Neural progenitor cell (in vitro differentiated cells): ENCODE measurements around the gene PARD6A. TPM values are rescaled to one million over a fixed set of nuclear protein-coding genes. Genes with fewer than 3 reads are reported as not detected.

Source experiments
- DNase-seq: peaks from one replicate; pipeline ENCODE4 v3.0.0-alpha.2; 2016; ENCODE audit warnings: low spot score
- H2AFZ ChIP-seq: fragments of 200-600 bp; sonication (generic); replicated peaks from 2 replicates; pipeline ENCODE4 v1.6.1; 2016; ENCODE audit warnings: antibody characterized with exemption
- H3F3A ChIP-seq: fragments of 200-600 bp; sonication (generic); 2 replicates; pipeline ENCODE4 v1.6.1; 2016; ENCODE audit warnings: antibody characterized with exemption, low read depth
- H3K27ac ChIP-seq: fragments of 200-600 bp; sonication (generic); 2 replicates; pipeline ENCODE4 v1.5.1; 2016; ENCODE audit warnings: mild to moderate bottlenecking
- H3K27me3 ChIP-seq: fragments of 200-600 bp; sonication (generic); 2 replicates; pipeline ENCODE4 v1.6.1; 2016; ENCODE audit warnings: mild to moderate bottlenecking, moderate library complexity
- H3K36me3 ChIP-seq: fragments of 200-600 bp; sonication (generic); 2 replicates; pipeline ENCODE4 v1.5.1; 2016
- H3K4me1 ChIP-seq: fragments of 200-600 bp; sonication (generic); 2 replicates; pipeline ENCODE4 v1.6.1; 2016; ENCODE audit warnings: mixed run types
- H3K4me2 ChIP-seq: fragments of 200-600 bp; sonication (generic); 2 replicates; pipeline ENCODE4 v1.6.1; 2016
- H3K4me3 ChIP-seq: fragments of 200-600 bp; sonication (generic); 2 replicates; pipeline ENCODE4 v1.5.1; 2016
- H3K79me2 ChIP-seq: fragments of 200-600 bp; sonication (generic); 2 replicates; pipeline ENCODE4 v1.6.1; 2016; ENCODE audit warnings: low read depth
- H3K9ac ChIP-seq: fragments of 200-600 bp; sonication (generic); 2 replicates; pipeline ENCODE4 v1.6.1; 2016
- H3K9me3 ChIP-seq: fragments of 200-600 bp; sonication (generic); 2 replicates; pipeline ENCODE4 v1.5.1; 2016; ENCODE audit warnings: low read depth
- H4K20me1 ChIP-seq: fragments of 200-600 bp; sonication (generic); 2 replicates; pipeline ENCODE4 v1.6.1; 2016; ENCODE audit warnings: low read depth
- H3K27ac Mint-ChIP-seq: 3 replicates; pipeline ENCODE4 v1.8.0; 2021; ENCODE audit warnings: mixed read lengths
- H3K27me3 Mint-ChIP-seq: 2 replicates; pipeline ENCODE4 v1.8.0; 2022; ENCODE audit warnings: low read depth, mild to moderate bottlenecking, inconsistent platforms, moderate library complexity, mixed read lengths; ENCODE audit not compliant: insufficient read depth
- H3K36me3 Mint-ChIP-seq: 3 replicates; pipeline ENCODE4 v1.8.0; 2021; ENCODE audit warnings: mixed read lengths
- H3K4me1 Mint-ChIP-seq: 3 replicates; pipeline ENCODE4 v1.8.0; 2021; ENCODE audit warnings: mixed read lengths
- H3K4me3 Mint-ChIP-seq: 3 replicates; pipeline ENCODE4 v1.8.0; 2021; ENCODE audit warnings: mild to moderate bottlenecking, moderate library complexity, mixed read lengths
- H3K9me3 Mint-ChIP-seq: 3 replicates; pipeline ENCODE4 v1.8.0; 2020; ENCODE audit warnings: mixed read lengths
- CTCF ChIP-seq: fragments of 200-600 bp; sonication (generic); IDR thresholded peaks from 2 replicates; pipeline ENCODE4 v1.5.1; 2017; ENCODE audit warnings: antibody characterized with exemption, mild to moderate bottlenecking
- EZH2 ChIP-seq: fragments of 200-600 bp; sonication (generic); IDR thresholded peaks from 2 replicates; pipeline ENCODE4 v1.6.1; 2017; ENCODE audit warnings: antibody characterized with exemption, mild to moderate bottlenecking, moderate library complexity
- EZH2phosphoT487 ChIP-seq: fragments of 200-600 bp; sonication (generic); IDR thresholded peaks from 2 replicates; pipeline ENCODE4 v1.6.1; 2017; ENCODE audit warnings: antibody characterized with exemption
- total RNA-seq: library from RNA; depleted of rRNA; stranded (reverse); fragments of >200 nt; gene quantifications from 2 replicates; pipeline ENCODE4 v1.2.3, GENCODE V29; 2015; ENCODE audit warnings: low replicate concordance

The PARD6A gene
- total RNA-seq: 2.7 and 8.7 TPM in 2 replicates

- H2AFZ ChIP-seq: peak within 1 kb of the TSS; percentile 92
- peaks cover 21% of the 10 kb centered on the region for H3F3A ChIP-seq
- H3K27ac ChIP-seq: peak within 1 kb of the TSS; percentile 66
- H3K9me3 ChIP-seq: no peaks in the 10 kb centered on the region
- Mint-ChIP-seq H3K4me1 (peaks cover 21% of the 10 kb centered on the region), H3K27ac (no peak within 1 kb of the TSS), H3K9me3 (no peaks in the 10 kb centered on the region), H3K36me3 (peaks cover 10% of the 10 kb centered on the region), H3K4me3 (peak within 1 kb of the TSS; percentile 94), H3K27me3 (peaks cover 3% of the 10 kb centered on the region)
- peaks cover 9% of the 10 kb centered on the region for H3K4me1 ChIP-seq
- TF ChIP-seq EZH2phosphoT487 (no peak), EZH2 (no peak), CTCF (no peak)
- H3K4me2 ChIP-seq: peak within 1 kb of the TSS; percentile 79
- H4K20me1 ChIP-seq: peaks cover 71% of the 10 kb centered on the region
- H3K79me2 ChIP-seq: peaks cover 8% of the 10 kb centered on the region
- H3K9ac ChIP-seq: peak within 1 kb of the TSS; percentile 54
- H3K4me3 ChIP-seq: peak within 1 kb of the TSS; percentile 77
- DNase-seq: peak; percentile 100
- H3K36me3 ChIP-seq: no peaks in the 10 kb centered on the region
- peaks cover 3% of the 10 kb centered on the region for H3K27me3 ChIP-seq
Observed at GRCh38 chr16:67660564-67661028, at the start of gene PARD6A. TSS of gene PARD6A (plus strand) at chr16:67660960. CDS start at chr16:67661039, 79 bp downstream.

DNA sequence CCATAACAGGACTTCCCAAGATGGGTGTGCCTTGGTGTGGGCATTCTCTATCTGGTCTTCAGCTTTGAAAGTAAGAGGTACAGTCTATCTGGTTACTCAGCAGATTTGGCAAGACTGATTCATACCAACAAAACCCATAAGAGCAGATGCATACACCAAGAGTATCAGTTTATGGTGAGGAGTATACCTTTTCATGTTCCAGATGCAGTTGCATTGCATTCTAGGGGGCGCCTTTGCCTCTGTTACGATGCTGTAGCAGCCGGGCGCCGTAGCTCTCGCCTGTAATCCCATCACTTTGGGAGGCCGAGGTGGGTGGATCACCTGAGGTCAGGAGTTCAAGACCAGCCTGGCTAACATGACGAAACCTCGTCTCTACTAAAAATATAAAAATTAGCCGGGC, 47.0 kb upstream of the PARD6A start:
- H3K4me2 ChIP-seq: no peak overlapping the region
- no peak overlapping the region for H2AFZ ChIP-seq
- Mint-ChIP-seq H3K9me3 (no peaks in the 10 kb centered on the region), H3K27ac (no peak overlapping the region), H3K4me3 (no peak overlapping the region), H3K36me3 (peaks cover 39% of the 10 kb centered on the region), H3K27me3 (no peaks in the 10 kb centered on the region), H3K4me1 (no peaks in the 10 kb centered on the region)
- peak; percentile 35 for DNase-seq
- no peak overlapping the region for H3K4me3 ChIP-seq
- TF ChIP-seq CTCF: peak; percentile 44
- no peak for TF ChIP-seq EZH2phosphoT487
- peaks cover 6% of the 10 kb centered on the region for H3F3A ChIP-seq
- H3K4me1 ChIP-seq: no peaks in the 10 kb centered on the region
- H3K36me3 ChIP-seq: peaks cover 21% of the 10 kb centered on the region
- no peak overlapping the region for H3K27ac ChIP-seq
- no peak overlapping the region for H3K9ac ChIP-seq
- no peaks in the 10 kb centered on the region for H3K27me3 ChIP-seq
- no peaks in the 10 kb centered on the region for H3K9me3 ChIP-seq
- H3K79me2 ChIP-seq: peaks cover 17% of the 10 kb centered on the region
- H4K20me1 ChIP-seq: peaks cover 5% of the 10 kb centered on the region

GRCh38 chr16:67628216-67628615, 32.5 kb upstream of the PARD6A start:
- DNase-seq: no peak
- no peak overlapping the region for H3K27ac ChIP-seq
- no peaks in the 10 kb centered on the region for H3K27me3 ChIP-seq
- H3K4me3 ChIP-seq: no peak overlapping the region
- peaks cover 3% of the 10 kb centered on the region for H3K27me3 Mint-ChIP-seq
- H3F3A ChIP-seq: peaks cover 5% of the 10 kb centered on the region
- no peaks in the 10 kb centered on the region for H4K20me1 ChIP-seq
- no peaks in the 10 kb centered on the region for H3K79me2 ChIP-seq
- H3K36me3 Mint-ChIP-seq: peaks cover 34% of the 10 kb centered on the region
- TF ChIP-seq EZH2: no peak
- TF ChIP-seq CTCF: no peak
- no peak for TF ChIP-seq EZH2phosphoT487
- no peaks in the 10 kb centered on the region for H3K9me3 ChIP-seq
- no peaks in the 10 kb centered on the region for H3K9me3 Mint-ChIP-seq
- H2AFZ ChIP-seq: no peak overlapping the region
- H3K4me1 Mint-ChIP-seq: no peaks in the 10 kb centered on the region
- H3K4me1 ChIP-seq: no peaks in the 10 kb centered on the region
- H3K4me3 Mint-ChIP-seq: no peak overlapping the region
- H3K4me2 ChIP-seq: no peak overlapping the region
- H3K27ac Mint-ChIP-seq: no peak overlapping the region
- H3K9ac ChIP-seq: no peak overlapping the region
- H3K36me3 ChIP-seq: peaks cover 10% of the 10 kb centered on the region
